Gastroesophageal sphincter (tissue), 4 donors: ENCODE results near the gene FBXL13. TPM values are rescaled to one million over a fixed set of nuclear protein-coding genes. Genes with fewer than 3 reads are reported as not detected.

Experiments used
- ATAC-seq: fragments of 150-250 bp; one replicate; pipeline ENCODE4 v1.9.1; 2016; ENCODE audit warnings: mild to moderate bottlenecking, moderate library complexity
- H3K27ac ChIP-seq, 4 donors: fragments of 200-600 bp; sonication (generic) in 3 of 4; 1 replicate in 3 of 4; 2 replicates in 1 of 4; pipeline ENCODE4 v1.5.1; 2016 to 2019
- H3K27me3 ChIP-seq: fragments of 200-600 bp; sonication (generic); one replicate; pipeline ENCODE4 v1.5.1; 2019
- H3K36me3 ChIP-seq, 2 donors: fragments of 200-600 bp; sonication (generic); one replicate each; pipeline ENCODE4 v1.5.1; 2019; ENCODE audit warnings: control low read depth in 1 of 2
- H3K4me1 ChIP-seq, 3 donors: fragments of 200-600 bp; sonication (generic); 1 replicate in 2 of 3; 2 replicates in 1 of 3; pipeline ENCODE4 v1.5.1; 2016 to 2019; ENCODE audit warnings: control low read depth in 2 of 3
- H3K4me3 ChIP-seq, 2 donors: fragments of 200-600 bp; sonication (generic); one replicate each; pipeline ENCODE4 v1.5.1; 2019; ENCODE audit warnings: mild to moderate bottlenecking in 1 of 2, moderate library complexity in 1 of 2
- H3K9me3 ChIP-seq, 3 donors: fragments of 200-600 bp; sonication (generic); one replicate each; pipeline ENCODE4 v1.5.1; 2017 to 2019; ENCODE audit warnings: control low read depth in 2 of 3
- CTCF ChIP-seq, 4 experiments: fragments of 200-600 bp in 2 of 4; fragments of 450-650 bp in 2 of 4; sonication (generic) in 1 of 4; IDR thresholded peaks; one replicate each; pipeline ENCODE4 v1.5.1; 2017 to 2019; ENCODE audit warnings: antibody characterized with exemption in 4 of 4, mild to moderate bottlenecking in 2 of 4, moderate library complexity in 2 of 4
- EP300 ChIP-seq: sonication (generic); formaldehyde crosslinking; IDR thresholded peaks from one replicate; pipeline ENCODE4 v1.6.1; 2017; ENCODE audit warnings: antibody characterized with exemption, mild to moderate bottlenecking
- POLR2A ChIP-seq, 2 donors: fragments of 450-650 bp; IDR thresholded peaks; one replicate each; pipeline ENCODE4 v1.6.1; 2017; ENCODE audit warnings: antibody characterized with exemption in 2 of 2, mild to moderate bottlenecking in 2 of 2, moderate library complexity in 1 of 2
- POLR2AphosphoS5 ChIP-seq: sonication (generic); formaldehyde crosslinking; IDR thresholded peaks from one replicate; pipeline ENCODE4 v1.6.1; 2017; ENCODE audit warnings: antibody characterized with exemption
- WGBS, 2 donors: methylation state at CpG; one replicate each; pipeline ENCODE4 v1.1.5; 2018; ENCODE audit warnings: low coverage in 1 of 2; 5-methylcytosine and 5-hydroxymethylcytosine counted together
- total RNA-seq, 4 donors: library from RNA; depleted of rRNA; stranded (reverse); fragments of >200 nt; gene quantifications; one replicate each; pipeline ENCODE4 v1.1.0, GENCODE V29; 2016

Gene FBXL13
- total RNA-seq, 4 donors from 2014 or later, result 1.3 to 5.8 (median 3.2) TPM

GRCh38 chr7:102917436-102918353 is 156.9 kb downstream of the FBXL13 start:
- no peak for ATAC-seq
- peaks cover 0 to 62% (median 0%) of the 10 kb centered on the region in 3 donors for H3K4me1 ChIP-seq
- TF ChIP-seq POLR2AphosphoS5 (no peak), POLR2A (IDR thresholded peaks at IDR 0.05) (no peak), CTCF (IDR thresholded peaks at IDR 0.05) (no peak), EP300 (no peak)
- no peak overlapping the region for H3K4me3 ChIP-seq
- H3K27me3 ChIP-seq, result no peaks in the 10 kb centered on the region
- H3K27ac ChIP-seq, result no peak overlapping the region
- H3K36me3 ChIP-seq, result no peaks in the 10 kb centered on the region
- 56 to 87% methylated on average over 5 of the region's 5 CpGs for WGBS, 2 donors
- no peaks in the 10 kb centered on the region for H3K9me3 ChIP-seq

DNA sequence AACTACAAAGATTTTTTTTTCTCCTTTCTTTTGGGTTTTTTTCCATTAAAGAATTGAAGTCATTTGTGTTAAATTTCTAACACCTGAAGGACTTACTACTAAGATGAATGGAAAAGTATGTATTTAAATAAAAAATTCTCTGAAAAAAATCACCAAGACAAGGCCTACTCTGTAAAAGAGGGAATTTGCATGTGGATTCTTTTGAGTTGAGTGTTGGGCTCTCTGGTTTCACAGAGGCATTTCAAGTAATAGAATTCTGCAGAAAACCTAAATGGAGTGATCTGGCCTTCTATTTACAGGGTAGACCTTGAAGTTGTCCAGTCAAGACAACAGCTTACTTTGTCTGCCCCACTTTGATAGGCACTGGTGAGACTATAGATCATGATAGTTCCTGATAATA is 157.7 kb downstream of the FBXL13 start:
- Histone ChIP-seq H3K27me3 (no peaks in the 10 kb centered on the region), H3K4me1 (peaks cover 0 to 70% (median 0%) of the 10 kb centered on the region in 3 donors), H3K9me3 (no peaks in the 10 kb centered on the region), H3K36me3 (no peaks in the 10 kb centered on the region), H3K4me3 (no peak overlapping the region), H3K27ac (no peak overlapping the region)
- ATAC-seq, result no peak
- no peak for TF ChIP-seq CTCF (IDR thresholded peaks at IDR 0.05)
- TF ChIP-seq EP300, result no peak
- TF ChIP-seq POLR2AphosphoS5, result no peak
- TF ChIP-seq POLR2A (IDR thresholded peaks at IDR 0.05), result no peak

GRCh38 chr7:102916426-102916825 is 158.2 kb downstream of the FBXL13 start:
- Histone ChIP-seq H3K9me3 (no peaks in the 10 kb centered on the region), H3K4me3 (no peak overlapping the region), H3K4me1 (peaks cover 0 to 70% (median 0%) of the 10 kb centered on the region in 3 donors), H3K36me3 (no peaks in the 10 kb centered on the region), H3K27ac (peak overlapping the region in 1 of 4 donors; percentile 27), H3K27me3 (no peaks in the 10 kb centered on the region)
- WGBS, 2 donors, result 31 to 79% methylated on average over 3 of the region's 3 CpGs
- no peak for ATAC-seq
- TF ChIP-seq POLR2AphosphoS5, result peak; percentile 69
- no peak for TF ChIP-seq EP300

DNA sequence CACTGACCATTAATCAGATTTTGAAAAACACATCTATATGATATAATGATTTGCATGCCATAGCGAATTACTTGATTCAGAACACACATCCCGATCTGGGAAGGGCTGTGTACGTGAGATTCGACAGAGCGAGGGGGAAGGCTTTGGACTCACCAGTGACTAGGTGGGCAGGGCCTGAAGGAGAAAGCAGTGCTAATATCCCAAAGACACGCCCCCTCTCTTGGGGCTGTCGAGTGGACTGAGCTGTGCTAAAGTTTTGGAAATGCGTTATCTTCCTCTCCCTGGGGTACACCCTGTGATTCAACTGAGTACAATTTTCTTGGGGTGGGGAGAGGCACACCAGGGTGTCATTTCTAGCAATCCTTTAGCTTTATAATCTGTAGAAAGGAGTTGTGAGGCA is 160.0 kb downstream of the FBXL13 start:
- Histone ChIP-seq H3K36me3 (no peaks in the 10 kb centered on the region), H3K27me3 (no peaks in the 10 kb centered on the region), H3K27ac (peak overlapping the region in 2 of 4 donors; percentile 64 to 72), H3K9me3 (no peaks in the 10 kb centered on the region), H3K4me1 (peaks cover 0 to 70% (median 0%) of the 10 kb centered on the region in 3 donors), H3K4me3 (peak overlapping the region; percentile 4 to 36)
- no peak for TF ChIP-seq EP300
- TF ChIP-seq POLR2A (IDR thresholded peaks at IDR 0.05), result no peak
- TF ChIP-seq POLR2AphosphoS5, result no peak
- TF ChIP-seq CTCF (IDR thresholded peaks at IDR 0.05), result no peak
- 24 to 54% methylated on average over 5 to 8 of the region's 8 CpGs for WGBS, 2 donors
- ATAC-seq, result peak; percentile 83

DNA sequence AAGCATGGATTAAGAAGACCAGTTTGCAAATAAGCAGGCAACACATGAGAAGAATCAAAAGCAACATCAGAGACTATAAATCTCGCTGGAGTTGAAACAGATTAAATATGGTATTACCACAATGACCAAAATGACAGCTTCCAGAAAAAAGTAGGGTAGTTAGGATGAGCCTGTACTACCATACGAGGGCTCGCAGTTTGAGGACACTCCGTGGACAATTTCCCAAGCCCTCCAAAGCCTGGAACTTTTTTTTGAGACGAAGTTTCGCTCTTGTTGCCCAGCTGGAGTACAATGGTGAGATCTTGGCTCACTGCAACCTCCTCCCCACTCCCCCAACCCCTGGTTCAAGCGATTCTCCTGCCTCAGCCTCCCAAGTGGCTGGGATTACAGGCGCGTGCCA is 160.8 kb downstream of the FBXL13 start:
- peak overlapping the region in 1 of 2 donors; percentile 36 for H3K4me3 ChIP-seq
- 29 to 33% methylated on average over 8 to 9 of the region's 9 CpGs for WGBS, 2 donors
- no peaks in the 10 kb centered on the region for H3K36me3 ChIP-seq
- H3K27me3 ChIP-seq, result no peaks in the 10 kb centered on the region
- peaks cover 0 to 66% (median 0%) of the 10 kb centered on the region in 3 donors for H3K4me1 ChIP-seq
- no peaks in the 10 kb centered on the region for H3K9me3 ChIP-seq
- peak overlapping the region in 2 of 4 donors; percentile 64 to 72 for H3K27ac ChIP-seq
- ATAC-seq, result no peak
- TF ChIP-seq POLR2AphosphoS5 (no peak), EP300 (no peak), CTCF (IDR thresholded peaks at IDR 0.05) (no peak), POLR2A (IDR thresholded peaks at IDR 0.05) (no peak)
